HepG2 (cell line): ENCODE measurements around the gene AP3D1. TPM values are rescaled to one million over a fixed set of nuclear protein-coding genes. Genes with fewer than 3 reads are reported as not detected.

ENCODE experiments used
- ARID3A ChIP-seq: IDR thresholded peaks from 2 replicates; pipeline ENCODE4 v1.6.1; 2012; ENCODE audit warnings: low read depth, low read length, improper control_type of control experiment
- ATM ChIP-seq: fragments of 450-650 bp; IDR thresholded peaks from 2 replicates; pipeline ENCODE4 v1.7.1; 2017; ENCODE audit warnings: mild to moderate bottlenecking, borderline replicate concordance
- CBX5 ChIP-seq: sonication (generic); formaldehyde crosslinking; IDR thresholded peaks from 2 replicates; pipeline ENCODE4 v1.4.0; 2020; ENCODE audit warnings: missing genetic modification reagents, borderline replicate concordance
- ELK4 ChIP-seq: sonication (generic); formaldehyde crosslinking; IDR thresholded peaks from 2 replicates; pipeline ENCODE4 v1.9.0; 2021; ENCODE audit warnings: missing genetic modification reagents, borderline replicate concordance
- GATA4 ChIP-seq: sonication (generic); IDR thresholded peaks from 2 replicates; pipeline ENCODE4 v1.6.1; 2016; ENCODE audit warnings: antibody characterized with exemption, low read depth, borderline replicate concordance
- MAX ChIP-seq: IDR thresholded peaks from 2 replicates; pipeline ENCODE4 v1.6.1; 2012; ENCODE audit warnings: inconsistent platforms
- PHF5A ChIP-seq: IDR thresholded peaks from one replicate; pipeline ENCODE4 v1.6.1; 2018; ENCODE audit warnings: low read depth, missing genetic modification reagents; ENCODE audit not compliant: unreplicated experiment
- PRPF4 ChIP-seq: fragments of 200-400 bp; formaldehyde crosslinking; IDR thresholded peaks from 2 replicates; pipeline ENCODE4 v1.6.1; 2016; ENCODE audit warnings: low read length, low read depth; ENCODE audit not compliant: poor library complexity, severe bottlenecking
- TBX3 ChIP-seq: fragments of 450-650 bp; IDR thresholded peaks from 2 replicates; pipeline ENCODE4 v1.6.1; 2017; ENCODE audit warnings: antibody characterized with exemption, mild to moderate bottlenecking, inconsistent platforms, borderline replicate concordance
- TGIF2 ChIP-seq: IDR thresholded peaks from 2 replicates; pipeline ENCODE4 v1.6.1; 2016; ENCODE audit warnings: control low read depth, missing compliant biosample characterization
- ZBTB42 ChIP-seq: sonication (generic); formaldehyde crosslinking; IDR thresholded peaks from 2 replicates; pipeline ENCODE4 v1.5.0; 2020; ENCODE audit warnings: mild to moderate bottlenecking, missing genetic modification reagents
- ZC3H4 ChIP-seq: sonication (generic); formaldehyde crosslinking; IDR thresholded peaks from 2 replicates; pipeline ENCODE4 v1.4.0; 2020; ENCODE audit warnings: missing genetic modification reagents, borderline replicate concordance
- ZNF20 ChIP-seq: sonication (generic); formaldehyde crosslinking; IDR thresholded peaks from 2 replicates; pipeline ENCODE4 v1.4.0; 2020; ENCODE audit warnings: mild to moderate bottlenecking, moderate library complexity, missing genetic modification reagents
- ZNF234 ChIP-seq: sonication (generic); formaldehyde crosslinking; conservative IDR thresholded peaks from 2 replicates; pipeline ENCODE4 v1.5.1; 2020; ENCODE audit warnings: mild to moderate bottlenecking, missing genetic modification reagents
- ZNF510 ChIP-seq: sonication (generic); formaldehyde crosslinking; IDR thresholded peaks from 2 replicates; pipeline ENCODE4 v1.4.0; 2020; ENCODE audit warnings: low read depth, mild to moderate bottlenecking, missing genetic modification reagents
- ZSCAN22 ChIP-seq: sonication (generic); formaldehyde crosslinking; IDR thresholded peaks from 2 replicates; pipeline ENCODE4 v1.4.0; 2020; ENCODE audit warnings: mild to moderate bottlenecking, missing genetic modification reagents
- polyA plus RNA-seq, 8 experiments: library from polyadenylated mRNA; depleted of rRNA in 3 of 8; stranded (reverse) in 7 of 8; unstranded in 1 of 8; fragments of >200 nt; fragmentation: Illumina TruSeq in 4 of 8; extraction: Trizol in 4 of 8; gene quantifications; 2 replicates each; pipeline versions ENCODE4 v1.2.1 to v1.2.3, GENCODE V29; 2011 to 2016; ENCODE audit warnings: low read depth in 4 of 8, missing spikeins in 1 of 8, mixed read lengths in 1 of 8; ENCODE audit not compliant: insufficient read depth in 1 of 8
- total RNA-seq, 5 experiments: library from RNA; depleted of rRNA; stranded (reverse); fragments of >200 nt; fragmentation: Illumina TruSeq; extraction: Trizol; gene quantifications; 2 replicates each; pipeline ENCODE4 v1.2.3, GENCODE V29; 2016; ENCODE audit warnings: low read depth in 1 of 5
- TF ChIP-seq, protein P1 (sequence below): sonication (generic); formaldehyde crosslinking; IDR thresholded peaks from 2 replicates; pipeline ENCODE4 v1.8.0; 2022; ENCODE audit warnings: mild to moderate bottlenecking, missing genetic modification reagents; ENCODE audit not compliant: insufficient replicate concordance
- TF ChIP-seq, protein P2 (sequence below): sonication (generic); formaldehyde crosslinking; conservative IDR thresholded peaks from 2 replicates; pipeline ENCODE4 v1.8.0; 2022; ENCODE audit warnings: mild to moderate bottlenecking, moderate library complexity, missing genetic modification reagents
- TF ChIP-seq, protein P3 (sequence below): sonication (generic); formaldehyde crosslinking; IDR thresholded peaks from 2 replicates; pipeline ENCODE4 v1.4.0; 2020; ENCODE audit warnings: missing genetic modification reagents

The AP3D1 gene
- total and polyA plus RNA-seq, 2 of the 13 experiments (the other 11 are each of a cell fraction or from before 2014, with no cell fraction given), result 68.0 to 82.6 TPM

DNA sequence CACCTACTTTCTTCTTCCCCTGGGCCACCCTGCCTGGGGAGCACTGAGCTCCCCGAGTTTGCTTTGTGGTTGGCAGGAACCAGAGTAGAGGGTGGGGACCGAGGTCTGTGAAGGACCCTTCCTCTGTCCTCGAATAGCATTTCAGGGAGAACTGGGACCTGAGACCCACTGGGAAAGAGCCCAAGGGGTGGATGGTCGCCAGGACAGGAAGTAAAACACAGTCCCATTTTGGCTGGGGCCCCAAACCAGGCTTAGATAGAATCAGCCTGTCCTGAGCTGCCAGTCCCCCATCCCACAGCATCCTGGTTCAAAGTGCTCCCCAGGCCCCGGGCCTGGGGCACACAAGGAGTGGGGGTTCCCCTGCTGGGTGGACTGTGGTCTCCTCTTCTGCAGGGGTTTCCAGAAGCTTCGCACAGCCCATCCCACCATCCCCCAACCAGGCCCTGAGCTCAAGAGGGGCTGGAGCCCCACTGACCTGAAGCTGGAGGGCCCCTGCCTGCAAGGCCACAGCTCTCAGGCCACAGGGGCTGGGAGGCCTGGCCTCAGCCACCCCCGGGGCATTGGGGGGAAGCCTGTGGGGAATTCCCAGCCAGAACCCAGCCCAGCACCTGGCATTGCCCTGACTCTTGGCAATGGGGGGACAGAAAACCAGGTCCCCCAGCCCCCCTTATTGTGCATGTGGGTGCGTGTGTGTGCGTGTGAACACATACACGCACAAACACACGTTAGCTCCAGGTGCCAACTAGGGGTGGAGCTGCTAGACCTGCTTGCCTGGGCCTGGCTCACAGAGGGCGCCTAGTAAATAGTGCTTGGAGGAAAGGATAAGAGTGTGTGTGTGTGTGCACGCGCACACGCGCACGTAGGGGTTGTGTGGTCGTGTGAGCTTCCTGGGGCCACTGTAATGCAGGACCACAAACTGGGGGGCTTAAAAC, 99.3 kb downstream of the AP3D1 start (continued):
- TF ChIP-seq, protein P1, sequence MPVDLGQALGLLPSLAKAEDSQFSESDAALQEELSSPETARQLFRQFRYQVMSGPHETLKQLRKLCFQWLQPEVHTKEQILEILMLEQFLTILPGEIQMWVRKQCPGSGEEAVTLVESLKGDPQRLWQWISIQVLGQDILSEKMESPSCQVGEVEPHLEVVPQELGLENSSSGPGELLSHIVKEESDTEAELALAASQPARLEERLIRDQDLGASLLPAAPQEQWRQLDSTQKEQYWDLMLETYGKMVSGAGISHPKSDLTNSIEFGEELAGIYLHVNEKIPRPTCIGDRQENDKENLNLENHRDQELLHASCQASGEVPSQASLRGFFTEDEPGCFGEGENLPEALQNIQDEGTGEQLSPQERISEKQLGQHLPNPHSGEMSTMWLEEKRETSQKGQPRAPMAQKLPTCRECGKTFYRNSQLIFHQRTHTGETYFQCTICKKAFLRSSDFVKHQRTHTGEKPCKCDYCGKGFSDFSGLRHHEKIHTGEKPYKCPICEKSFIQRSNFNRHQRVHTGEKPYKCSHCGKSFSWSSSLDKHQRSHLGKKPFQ (CRISPR knock-in tag), result no peak
- TF ChIP-seq, protein P2, sequence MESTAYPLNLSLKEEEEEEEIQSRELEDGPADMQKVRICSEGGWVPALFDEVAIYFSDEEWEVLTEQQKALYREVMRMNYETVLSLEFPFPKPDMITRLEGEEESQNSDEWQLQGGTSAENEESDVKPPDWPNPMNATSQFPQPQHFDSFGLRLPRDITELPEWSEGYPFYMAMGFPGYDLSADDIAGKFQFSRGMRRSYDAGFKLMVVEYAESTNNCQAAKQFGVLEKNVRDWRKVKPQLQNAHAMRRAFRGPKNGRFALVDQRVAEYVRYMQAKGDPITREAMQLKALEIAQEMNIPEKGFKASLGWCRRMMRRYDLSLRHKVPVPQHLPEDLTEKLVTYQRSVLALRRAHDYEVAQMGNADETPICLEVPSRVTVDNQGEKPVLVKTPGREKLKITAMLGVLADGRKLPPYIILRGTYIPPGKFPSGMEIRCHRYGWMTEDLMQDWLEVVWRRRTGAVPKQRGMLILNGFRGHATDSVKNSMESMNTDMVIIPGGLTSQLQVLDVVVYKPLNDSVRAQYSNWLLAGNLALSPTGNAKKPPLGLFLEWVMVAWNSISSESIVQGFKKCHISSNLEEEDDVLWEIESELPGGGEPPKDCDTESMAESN (CRISPR knock-in tag), result no peak
- no peak for TF ChIP-seq ZNF234
- TF ChIP-seq, protein P3, sequence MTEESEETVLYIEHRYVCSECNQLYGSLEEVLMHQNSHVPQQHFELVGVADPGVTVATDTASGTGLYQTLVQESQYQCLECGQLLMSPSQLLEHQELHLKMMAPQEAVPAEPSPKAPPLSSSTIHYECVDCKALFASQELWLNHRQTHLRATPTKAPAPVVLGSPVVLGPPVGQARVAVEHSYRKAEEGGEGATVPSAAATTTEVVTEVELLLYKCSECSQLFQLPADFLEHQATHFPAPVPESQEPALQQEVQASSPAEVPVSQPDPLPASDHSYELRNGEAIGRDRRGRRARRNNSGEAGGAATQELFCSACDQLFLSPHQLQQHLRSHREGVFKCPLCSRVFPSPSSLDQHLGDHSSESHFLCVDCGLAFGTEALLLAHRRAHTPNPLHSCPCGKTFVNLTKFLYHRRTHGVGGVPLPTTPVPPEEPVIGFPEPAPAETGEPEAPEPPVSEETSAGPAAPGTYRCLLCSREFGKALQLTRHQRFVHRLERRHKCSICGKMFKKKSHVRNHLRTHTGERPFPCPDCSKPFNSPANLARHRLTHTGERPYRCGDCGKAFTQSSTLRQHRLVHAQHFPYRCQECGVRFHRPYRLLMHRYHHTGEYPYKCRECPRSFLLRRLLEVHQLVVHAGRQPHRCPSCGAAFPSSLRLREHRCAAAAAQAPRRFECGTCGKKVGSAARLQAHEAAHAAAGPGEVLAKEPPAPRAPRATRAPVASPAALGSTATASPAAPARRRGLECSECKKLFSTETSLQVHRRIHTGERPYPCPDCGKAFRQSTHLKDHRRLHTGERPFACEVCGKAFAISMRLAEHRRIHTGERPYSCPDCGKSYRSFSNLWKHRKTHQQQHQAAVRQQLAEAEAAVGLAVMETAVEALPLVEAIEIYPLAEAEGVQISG (CRISPR knock-in tag), result no peak
- TF ChIP-seq ZBTB42 (CRISPR knock-in tag), result peak; percentile 64
- peak; percentile 43; the same call in 1 of the 2 replicates for TF ChIP-seq TBX3
- no peak for TF ChIP-seq PRPF4
- no peak for TF ChIP-seq CBX5 (CRISPR knock-in tag)
- no peak for TF ChIP-seq ARID3A
- no peak for TF ChIP-seq PHF5A (CRISPR knock-in tag)
- no peak for TF ChIP-seq ZNF510 (CRISPR knock-in tag)
- TF ChIP-seq ZSCAN22 (CRISPR knock-in tag), result no peak
- peak; percentile 45; the same call in 1 of the 2 replicates for TF ChIP-seq MAX
- TF ChIP-seq ATM, result no peak
- no peak for TF ChIP-seq ZC3H4 (CRISPR knock-in tag)
- TF ChIP-seq ELK4, result no peak
- TF ChIP-seq GATA4, result no peak
- TF ChIP-seq TGIF2 (CRISPR knock-in tag), result no peak
- no peak for TF ChIP-seq ZNF20 (CRISPR knock-in tag)
